Panc1 (cell line): Measurements from ENCODE around the gene MTG1.

ENCODE experiments used
- CTCF ChIP-seq: fragments of 450-650 bp; IDR thresholded peaks from 2 replicates; pipeline ENCODE4 v1.5.1; 2017; ENCODE audit warnings: mild to moderate bottlenecking
- POLR2AphosphoS5 ChIP-seq: IDR thresholded peaks from 2 replicates; pipeline ENCODE4 v1.6.1; 2012; ENCODE audit warnings: mild to moderate bottlenecking, low read depth, low read length, moderate library complexity
- TCF7L2 ChIP-seq: IDR thresholded peaks from 2 replicates; pipeline ENCODE4 v1.6.1; 2011; ENCODE audit warnings: mild to moderate bottlenecking, low read depth, low read length, inconsistent platforms

- TF ChIP-seq CTCF (no peak), POLR2AphosphoS5 (no peak), TCF7L2 (no peak)
Observed at GRCh38 chr10:133415752-133416151, 21.8 kb downstream of the MTG1 start.
